ENCODE results near the gene C2orf42. TPM values are rescaled to one million over a fixed set of nuclear protein-coding genes. Genes with fewer than 3 reads are reported as not detected.
A peak's percentile ranks its signal among the peaks of the same experiment; 100 is the strongest.
"Not testable (repeated sequence)": the region's sequence is repeated elsewhere in the genome, so short reads cannot be mapped to it uniquely, and the experiment has no call there.

Gene C2orf42
- total and polyA plus RNA-seq, 4 experiments from 2014 or later, result 22.4 to 47.9 (median 31.6) TPM

DNA sequence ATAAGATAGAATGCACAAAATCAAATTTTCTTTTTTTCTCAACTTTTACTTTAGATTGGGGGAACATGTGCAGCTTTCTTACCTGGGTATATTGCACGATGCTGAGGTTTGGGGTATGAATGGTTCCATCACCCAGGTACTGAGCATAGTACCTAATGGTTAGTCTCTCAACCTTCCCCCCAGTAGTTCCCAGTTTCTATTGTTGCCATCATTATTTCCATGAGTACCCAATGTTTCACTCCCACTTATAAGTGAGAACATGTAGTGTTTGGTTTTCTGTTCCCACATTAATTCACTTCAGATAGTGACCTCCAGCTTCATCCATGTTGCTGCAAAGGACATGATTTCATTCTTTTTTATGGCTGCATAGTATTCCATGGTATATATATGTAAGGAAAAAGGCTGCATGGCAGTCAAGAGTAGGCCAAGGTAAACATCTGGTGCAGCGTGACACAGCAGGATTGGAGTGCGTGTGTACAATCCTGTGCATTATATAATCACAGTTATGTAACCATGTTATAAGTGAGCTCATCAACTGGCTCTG, 10.5 kb upstream of the C2orf42 start:
- Histone ChIP-seq H3K4me3 (ENCODE audit: low read length in 2 of 2) (no peak overlapping the region), H3K9me3 (ENCODE audit: control insufficient read depth in 1 of 2, low read length in 2 of 2) (no peaks in the 10 kb centered on the region), H3K36me3 (ENCODE audit: insufficient read depth, low read length) (no peaks in the 10 kb centered on the region), H3K27ac (ENCODE audit: low read depth, low read length) (no peak overlapping the region), H3K4me1 (ENCODE audit: insufficient read depth, low read length) (no peaks in the 10 kb centered on the region), H3K27me3 (ENCODE audit: insufficient read depth, low read length) (no peaks in the 10 kb centered on the region)
- POLR2A ChIA-PET (ENCODE audit: partially characterized antibody), result interaction anchor here (2.5 kb wide), 1 partner anchor 11 kb away, joined by 14 read pairs; the partner anchor contains the start of gene C2orf42
- no peaks in the 10 kb centered on the region for H3K36me3 Mint-ChIP-seq
- CTCF ChIA-PET (ENCODE audit: partially characterized antibody), result interaction anchor here (1.1 kb wide), 1 partner anchor 10 kb away, joined by 4 read pairs; the partner anchor contains the start of gene C2orf42
- no peak overlapping the region for H3K27ac Mint-ChIP-seq
- H3K4me3 Mint-ChIP-seq, result no peak overlapping the region
- intact Hi-C loops (cut with micrococcal nuclease), result no loop called here
- no peak for DNase-seq
- H3K9me3 Mint-ChIP-seq, result no peaks in the 10 kb centered on the region
- no peaks in the 10 kb centered on the region for H3K4me1 Mint-ChIP-seq
- no peaks in the 10 kb centered on the region for H3K27me3 Mint-ChIP-seq

DNA sequence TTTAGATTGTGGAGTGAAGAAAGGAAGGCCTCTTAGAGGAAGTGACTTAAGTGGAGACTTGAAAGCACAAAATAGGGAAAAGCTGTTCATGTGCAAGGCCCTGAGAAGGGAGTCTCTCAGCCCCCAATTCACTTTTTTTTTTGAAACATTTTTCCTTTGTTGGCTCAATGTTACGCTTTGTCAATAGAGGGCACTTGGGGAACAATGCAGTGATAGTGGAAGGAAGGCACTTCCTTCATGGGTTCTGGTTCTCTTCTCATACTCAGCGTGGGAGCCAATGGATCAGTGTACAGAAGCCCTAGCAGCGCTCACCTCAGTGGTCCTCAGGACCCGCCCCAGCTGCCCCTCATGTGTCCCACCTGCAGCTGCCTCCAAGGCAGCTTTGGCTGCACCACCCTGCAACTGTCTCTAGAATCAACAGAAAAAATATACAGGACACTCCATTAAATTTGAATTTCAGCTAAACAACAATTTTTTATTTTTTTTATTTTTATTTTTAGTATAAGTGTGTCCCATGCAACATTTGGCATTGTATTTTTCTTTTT, 8.6 kb upstream of the C2orf42 start:
- H3K27me3 Mint-ChIP-seq, result peaks cover 0 to 1% of the 10 kb centered on the region in 2 donors
- H3K36me3 Mint-ChIP-seq, result no peaks in the 10 kb centered on the region
- H3K27ac Mint-ChIP-seq, result no peak overlapping the region
- H3K4me1 ChIP-seq (ENCODE audit: insufficient read depth, low read length), result no peaks in the 10 kb centered on the region
- no peak overlapping the region for H3K4me3 Mint-ChIP-seq
- no peaks in the 10 kb centered on the region for H3K27me3 ChIP-seq (ENCODE audit: insufficient read depth, low read length)
- intact Hi-C loops (cut with micrococcal nuclease), result no loop called here
- no peaks in the 10 kb centered on the region for H3K4me1 Mint-ChIP-seq
- H3K4me3 ChIP-seq (ENCODE audit: low read length in 2 of 2), result no peak overlapping the region
- no peak overlapping the region for H3K27ac ChIP-seq (ENCODE audit: low read depth, low read length)
- ChIA-PET CTCF (ENCODE audit: partially characterized antibody) (interaction anchor here (1.0 kb wide), 1 partner anchor 9 kb away, joined by 3 read pairs; the partner anchor contains the start of gene C2orf42), POLR2A (ENCODE audit: partially characterized antibody) (interaction anchor here (2.5 kb wide), 1 partner anchor 9 kb away, joined by 14 read pairs; the partner anchor contains the start of gene C2orf42)
- H3K36me3 ChIP-seq (ENCODE audit: insufficient read depth, low read length), result no peaks in the 10 kb centered on the region
- no peak for DNase-seq
- no peaks in the 10 kb centered on the region for H3K9me3 Mint-ChIP-seq
- H3K9me3 ChIP-seq (ENCODE audit: control insufficient read depth in 1 of 2, low read length in 2 of 2), result no peaks in the 10 kb centered on the region

DNA sequence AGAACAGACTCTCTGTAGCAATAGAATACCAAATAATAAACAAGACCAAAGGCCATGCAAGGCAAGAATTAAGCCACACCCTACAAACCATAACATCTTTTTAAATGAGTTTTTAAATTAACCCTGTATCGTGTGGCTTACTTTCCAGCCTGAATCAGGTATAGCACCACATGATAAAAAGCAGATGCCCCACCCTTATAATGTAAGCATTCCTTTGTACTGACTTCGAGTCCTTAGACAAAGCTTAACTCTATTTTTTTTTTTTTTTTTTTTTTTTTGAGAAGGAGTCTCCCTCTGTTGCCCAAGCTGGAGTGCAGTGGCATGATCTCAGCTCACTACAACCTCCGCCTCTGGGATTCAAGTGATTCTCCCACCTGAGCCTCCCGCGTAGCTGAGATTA, 1.7 kb upstream of the C2orf42 start:
- Mint-ChIP-seq H3K36me3 (peaks cover 0 to 6% of the 10 kb centered on the region in 2 donors), H3K4me1 (peaks cover 15 to 25% (median 20%) of the 10 kb centered on the region in 4 donors), H3K4me3 (no peak overlapping the region), H3K27ac (peak overlapping the region in 3 of 7 donors; percentile 35 to 66 (median 62)), H3K27me3 (peaks cover 1% of the 10 kb centered on the region in 2 donors), H3K9me3 (peaks cover 0 to 2% (median 0%) of the 10 kb centered on the region in 8 donors)
- intact Hi-C loops (cut with micrococcal nuclease), result loop anchor here (5.0 kb wide), 1 partner anchor 805 kb away; the partner anchor contains the start of gene GFPT1
- ChIA-PET POLR2A (ENCODE audit: partially characterized antibody) (interaction anchor here (1.3 to 2.4 kb wide), 3 partner anchors 50 to 110 kb away, joined by 3 to 43 read pairs (median 4); partner anchors contain the start of genes FAM136A and PCYOX1), CTCF (ENCODE audit: partially characterized antibody) (interaction anchor here (2.3 to 3.8 kb wide), 2 partner anchors 65 to 279 kb away, joined by 5 to 35 read pairs; partner anchors contain the start of genes MXD1 and PCYOX1)
- no peaks in the 10 kb centered on the region for H3K9me3 ChIP-seq (ENCODE audit: control insufficient read depth in 1 of 2, low read length in 2 of 2)
- DNase-seq, result no peak
- no peaks in the 10 kb centered on the region for H3K27me3 ChIP-seq (ENCODE audit: insufficient read depth, low read length)
- no peak overlapping the region for H3K27ac ChIP-seq (ENCODE audit: low read depth, low read length)
- H3K4me3 ChIP-seq (ENCODE audit: low read length in 2 of 2), result no peak overlapping the region
- H3K36me3 ChIP-seq (ENCODE audit: insufficient read depth, low read length), result no peaks in the 10 kb centered on the region
- H3K4me1 ChIP-seq (ENCODE audit: insufficient read depth, low read length), result peaks cover 15% of the 10 kb centered on the region

GRCh38 chr2:70191244-70191735, 471 bp upstream of the C2orf42 start:
- Histone ChIP-seq H3K4me1 (ENCODE audit: insufficient read depth, low read length) (peaks cover 15% of the 10 kb centered on the region), H3K27ac (ENCODE audit: low read depth, low read length) (peak overlapping the region; percentile 81), H3K9me3 (ENCODE audit: control insufficient read depth in 1 of 2, low read length in 2 of 2) (no peaks in the 10 kb centered on the region), H3K4me3 (ENCODE audit: low read length in 2 of 2) (peak overlapping the region in 1 of 2 donors; percentile 96), H3K27me3 (ENCODE audit: insufficient read depth, low read length) (no peaks in the 10 kb centered on the region), H3K36me3 (ENCODE audit: insufficient read depth, low read length) (no peaks in the 10 kb centered on the region)
- intact Hi-C loops (cut with micrococcal nuclease), result loop anchor here (1.0 to 5.0 kb wide), 6 partner anchors 49 to 804 kb away; partner anchors contain the start of genes GFPT1, GMCL1 and PCYOX1
- Mint-ChIP-seq H3K36me3 (peaks cover 0 to 6% of the 10 kb centered on the region in 2 donors), H3K4me3 (peak overlapping the region; percentile 90 to 98 (median 96)), H3K27me3 (peaks cover 1% of the 10 kb centered on the region in 2 donors), H3K9me3 (peaks cover 0 to 2% (median 0%) of the 10 kb centered on the region in 8 donors), H3K27ac (peak overlapping the region; percentile 98 to 100 (median 99)), H3K4me1 (peaks cover 15 to 25% (median 20%) of the 10 kb centered on the region in 4 donors)
- POLR2A ChIA-PET (ENCODE audit: partially characterized antibody), result interaction anchor here (0.6 to 2.9 kb wide), 50 partner anchors 9 to 753 kb away, joined by 3 to 85 read pairs (median 4); partner anchors contain the start of genes AAK1, ANXA4, FAM136A and MXD1
- DNase-seq, result no peak
- CTCF ChIA-PET (ENCODE audit: partially characterized antibody), result interaction anchor here (0.7 to 3.8 kb wide), 17 partner anchors 8 to 754 kb away, joined by 3 to 35 read pairs (median 4); partner anchors contain the start of genes FAM136A, GMCL1, MXD1 and NFU1

GRCh38 chr2:70188460-70188859, 2.4 kb downstream of the C2orf42 start:
- Histone ChIP-seq H3K27me3 (ENCODE audit: insufficient read depth, low read length) (no peaks in the 10 kb centered on the region), H3K9me3 (ENCODE audit: control insufficient read depth in 1 of 2, low read length in 2 of 2) (no peaks in the 10 kb centered on the region), H3K36me3 (ENCODE audit: insufficient read depth, low read length) (no peaks in the 10 kb centered on the region), H3K4me1 (ENCODE audit: insufficient read depth, low read length) (peaks cover 15% of the 10 kb centered on the region), H3K4me3 (ENCODE audit: low read length in 2 of 2) (no peak overlapping the region), H3K27ac (ENCODE audit: low read depth, low read length) (no peak overlapping the region)
- peak overlapping the region in 6 of 7 donors; percentile 14 to 76 (median 58) for H3K27ac Mint-ChIP-seq
- peaks cover 0 to 2% (median 0%) of the 10 kb centered on the region in 8 donors for H3K9me3 Mint-ChIP-seq
- H3K4me3 Mint-ChIP-seq, result peak overlapping the region in 4 of 8 donors; percentile 33 to 53 (median 45)
- ChIA-PET POLR2A (ENCODE audit: partially characterized antibody) (interaction anchor here (1.9 to 2.8 kb wide), 2 partner anchors 70 to 274 kb away, joined by 6 to 12 read pairs; partner anchors contain the start of genes MXD1 and PCYOX1), CTCF (ENCODE audit: partially characterized antibody) (interaction anchor here (1.2 kb wide), 1 partner anchor 278 kb away, joined by 3 read pairs; no protein-coding TSS in a partner anchor)
- intact Hi-C loops (cut with micrococcal nuclease), result no loop called here
- H3K4me1 Mint-ChIP-seq, result peaks cover 15 to 25% (median 20%) of the 10 kb centered on the region in 4 donors
- peaks cover 0 to 6% of the 10 kb centered on the region in 2 donors for H3K36me3 Mint-ChIP-seq
- no peak for DNase-seq
- peaks cover 0 to 1% of the 10 kb centered on the region in 2 donors for H3K27me3 Mint-ChIP-seq

- POLR2A ChIA-PET (ENCODE audit: partially characterized antibody), result interaction anchor here (0.5 to 2.8 kb wide), 2 partner anchors 48 to 273 kb away, joined by 3 to 12 read pairs; partner anchors contain the start of gene MXD1
- H3K4me1 ChIP-seq (ENCODE audit: insufficient read depth, low read length), result peaks cover 15% of the 10 kb centered on the region
- H3K27me3 Mint-ChIP-seq; CTCF ChIA-PET (ENCODE audit: partially characterized antibody); H3K9me3 ChIP-seq (ENCODE audit: control insufficient read depth in 1 of 2, low read length in 2 of 2); H3K4me3 ChIP-seq (ENCODE audit: low read length in 2 of 2); intact Hi-C loops (cut with micrococcal nuclease); H3K27me3 ChIP-seq (ENCODE audit: insufficient read depth, low read length); H3K9me3 Mint-ChIP-seq; H3K27ac ChIP-seq (ENCODE audit: low read depth, low read length); DNase-seq; H3K27ac Mint-ChIP-seq; H3K36me3 ChIP-seq (ENCODE audit: insufficient read depth, low read length): not testable (repeated sequence)
- Mint-ChIP-seq H3K36me3 (peaks cover 6 to 14% of the 10 kb centered on the region in 2 donors), H3K4me1 (peaks cover 15 to 25% (median 20%) of the 10 kb centered on the region in 4 donors), H3K4me3 (peak overlapping the region in 1 of 8 donors; percentile 25)
Observed at GRCh38 chr2:70187170-70187569, 3.6 kb downstream of the C2orf42 start.
